Activated CD4-positive, alpha-beta T cell treated with anti-CD3 and anti-CD28 coated beads, Interleukin-2, Interleukin-4, amounts not matched to agents 100 ng/mL and 50 ng/mL, durations not matched to agents 16 hours and 8 hours (primary cell): ENCODE data around the gene SCRN1.
"Not testable (repeated sequence)": the region's sequence is repeated elsewhere in the genome, so short reads cannot be mapped to it uniquely, and the experiment has no call there.

Experiments used
- DNase-seq: peaks from one replicate; pipeline ENCODE4 v3.0.0-alpha.2; 2020; ENCODE audit warnings: low spot score

Gene SCRN1

GRCh38 chr7:29968683-29969395 is 20.8 kb downstream of the SCRN1 start:
- DNase-seq, result no peak

GRCh38 chr7:29965030-29965429 is 24.6 kb downstream of the SCRN1 start:
- DNase-seq, result no peak

GRCh38 chr7:29962035-29962434 is 27.6 kb downstream of the SCRN1 start:
- DNase-seq, result no peak

GRCh38 chr7:29961611-29962010 is 28.0 kb downstream of the SCRN1 start:
- DNase-seq, result not testable (repeated sequence)

- no peak for DNase-seq
Observed at GRCh38 chr7:29958667-29959358, 30.8 kb downstream of the SCRN1 start.

GRCh38 chr7:29957521-29958310 is 31.9 kb downstream of the SCRN1 start:
- no peak for DNase-seq

- DNase-seq, result no peak
Observed at GRCh38 chr7:29956487-29956836, 33.1 kb downstream of the SCRN1 start.

GRCh38 chr7:29955799-29956486 is 33.7 kb downstream of the SCRN1 start:
- peak; percentile 2 for DNase-seq

GRCh38 chr7:29955075-29955792 is 34.4 kb downstream of the SCRN1 start:
- no peak for DNase-seq

- no peak for DNase-seq
Observed at GRCh38 chr7:29953726-29954347, 35.8 kb downstream of the SCRN1 start.

GRCh38 chr7:29951206-29951605 is 38.4 kb downstream of the SCRN1 start:
- no peak for DNase-seq

GRCh38 chr7:29950480-29950879 is 39.1 kb downstream of the SCRN1 start:
- no peak for DNase-seq

GRCh38 chr7:29948587-29948986 is 41.0 kb downstream of the SCRN1 start:
- DNase-seq, result no peak

- DNase-seq, result no peak
Observed at GRCh38 chr7:29946428-29947186, 43.0 kb downstream of the SCRN1 start.

GRCh38 chr7:29945259-29945809 is 44.3 kb downstream of the SCRN1 start:
- DNase-seq, result no peak

GRCh38 chr7:29940199-29940598 is 49.4 kb downstream of the SCRN1 start:
- DNase-seq, result no peak

- DNase-seq, result no peak
Observed at GRCh38 chr7:29937132-29937531, 52.5 kb downstream of the SCRN1 start.

GRCh38 chr7:29935111-29935510 is 54.5 kb downstream of the SCRN1 start:
- no peak for DNase-seq

- DNase-seq, result no peak
Observed at GRCh38 chr7:29929018-29929807, 60.4 kb downstream of the SCRN1 start.
